OCI-LY1 (cell line): ENCODE results near the gene SELENOI.
"Not testable (repeated sequence)": the region's sequence is repeated elsewhere in the genome, so short reads cannot be mapped to it uniquely, and the experiment has no call there.

ENCODE experiments used
- H2AFZ ChIP-seq: fragments of 200-600 bp; sonication (generic), shearing (Covaris generic); 2 replicates; pipeline ENCODE4 v1.6.0; 2014; ENCODE audit warnings: antibody characterized with exemption, mild to moderate bottlenecking, low read length
- H3F3A ChIP-seq: fragments of 200-600 bp; sonication (generic), shearing (Covaris generic); 2 replicates; pipeline ENCODE4 v1.6.0; 2014; ENCODE audit warnings: mild to moderate bottlenecking, antibody characterized with exemption, low read length, moderate library complexity; ENCODE audit not compliant: insufficient read depth
- H3K27ac ChIP-seq: fragments of 200-600 bp; sonication (generic); 2 replicates; pipeline ENCODE4 v1.5.1; 2014; ENCODE audit warnings: low read length, mixed run types, mild to moderate bottlenecking, low read depth; ENCODE audit not compliant: poor library complexity, severe bottlenecking
- H3K27me3 ChIP-seq: fragments of 200-600 bp; sonication (generic); 2 replicates; pipeline ENCODE4 v1.6.0; 2014; ENCODE audit warnings: antibody characterized with exemption, mild to moderate bottlenecking, low read length, moderate library complexity; ENCODE audit not compliant: insufficient read depth
- H3K36me3 ChIP-seq: fragments of 200-600 bp; sonication (generic); 2 replicates; pipeline ENCODE4 v1.6.1; 2014; ENCODE audit warnings: mild to moderate bottlenecking, antibody characterized with exemption, low read length, moderate library complexity, mixed read lengths; ENCODE audit not compliant: insufficient read depth
- H3K4me1 ChIP-seq: fragments of 200-600 bp; sonication (generic); 2 replicates; pipeline ENCODE4 v1.5.1; 2014; ENCODE audit warnings: mild to moderate bottlenecking, low read length, moderate library complexity; ENCODE audit not compliant: insufficient read depth, severe bottlenecking
- H3K4me2 ChIP-seq: fragments of 200-600 bp; sonication (generic), shearing (Covaris generic); 2 replicates; pipeline ENCODE4 v1.6.1; 2014; ENCODE audit warnings: low read length
- H3K4me3 ChIP-seq: fragments of 200-600 bp; sonication (generic); 2 replicates; pipeline ENCODE4 v1.5.1; 2014; ENCODE audit warnings: low read length, low read depth, mild to moderate bottlenecking, mixed read lengths; ENCODE audit not compliant: poor library complexity, severe bottlenecking
- H3K79me2 ChIP-seq: fragments of 200-600 bp; shearing (Covaris generic); 2 replicates; pipeline ENCODE4 v1.6.1; 2016; ENCODE audit warnings: mixed run types, low read length, mixed read lengths; ENCODE audit not compliant: insufficient read depth
- H3K9ac ChIP-seq: fragments of 200-600 bp; sonication (generic), shearing (Covaris generic); 2 replicates; pipeline ENCODE4 v1.6.1; 2014; ENCODE audit warnings: mild to moderate bottlenecking, low read length, mixed read lengths
- H3K9me2 ChIP-seq: fragments of 200-600 bp; sonication (generic), shearing (Covaris generic); 2 replicates; pipeline ENCODE4 v1.6.1; 2014; ENCODE audit warnings: low read depth, mild to moderate bottlenecking, low read length, mixed read lengths
- H3K9me3 ChIP-seq: fragments of 200-600 bp; shearing (Covaris generic); 2 replicates; pipeline ENCODE4 v1.6.1; 2014; ENCODE audit warnings: low read length, mixed read lengths
- H4K20me1 ChIP-seq: fragments of 200-600 bp; sonication (generic), shearing (Covaris generic); 2 replicates; pipeline ENCODE4 v1.6.0; 2016; ENCODE audit warnings: mild to moderate bottlenecking, low read length; ENCODE audit not compliant: insufficient read depth
- EZH2 ChIP-seq: fragments of 200-600 bp; sonication (generic), shearing (Covaris generic); IDR thresholded peaks from 2 replicates; pipeline ENCODE4 v1.8.0; 2017; ENCODE audit warnings: borderline replicate concordance, mixed run types, mild to moderate bottlenecking, antibody characterized with exemption, low read length, moderate library complexity, mixed read lengths
- TF ChIP-seq, protein P1 (sequence below): fragments of 200-600 bp; sonication (generic), shearing (Covaris generic); IDR thresholded peaks from 2 replicates; pipeline ENCODE4 v1.5.1; 2017; ENCODE audit warnings: mild to moderate bottlenecking, antibody characterized with exemption, low read length, moderate library complexity, mixed read lengths

The SELENOI gene

GRCh38 chr2:26366957-26367356, 21.0 kb downstream of the SELENOI start:
- Histone ChIP-seq H3K4me2 (no peak overlapping the region), H3K9me3 (no peaks in the 10 kb centered on the region), H2AFZ (no peak overlapping the region), H3K27ac (no peak overlapping the region), H4K20me1 (no peaks in the 10 kb centered on the region), H3K9me2 (no peaks in the 10 kb centered on the region), H3K36me3 (peaks cover 51% of the 10 kb centered on the region), H3K27me3 (no peaks in the 10 kb centered on the region), H3K9ac (no peak overlapping the region), H3K79me2 (peaks cover 24% of the 10 kb centered on the region), H3F3A (no peaks in the 10 kb centered on the region), H3K4me1 (no peaks in the 10 kb centered on the region), H3K4me3 (no peak overlapping the region)
- TF ChIP-seq EZH2 = no peak
- TF ChIP-seq, protein P1, sequence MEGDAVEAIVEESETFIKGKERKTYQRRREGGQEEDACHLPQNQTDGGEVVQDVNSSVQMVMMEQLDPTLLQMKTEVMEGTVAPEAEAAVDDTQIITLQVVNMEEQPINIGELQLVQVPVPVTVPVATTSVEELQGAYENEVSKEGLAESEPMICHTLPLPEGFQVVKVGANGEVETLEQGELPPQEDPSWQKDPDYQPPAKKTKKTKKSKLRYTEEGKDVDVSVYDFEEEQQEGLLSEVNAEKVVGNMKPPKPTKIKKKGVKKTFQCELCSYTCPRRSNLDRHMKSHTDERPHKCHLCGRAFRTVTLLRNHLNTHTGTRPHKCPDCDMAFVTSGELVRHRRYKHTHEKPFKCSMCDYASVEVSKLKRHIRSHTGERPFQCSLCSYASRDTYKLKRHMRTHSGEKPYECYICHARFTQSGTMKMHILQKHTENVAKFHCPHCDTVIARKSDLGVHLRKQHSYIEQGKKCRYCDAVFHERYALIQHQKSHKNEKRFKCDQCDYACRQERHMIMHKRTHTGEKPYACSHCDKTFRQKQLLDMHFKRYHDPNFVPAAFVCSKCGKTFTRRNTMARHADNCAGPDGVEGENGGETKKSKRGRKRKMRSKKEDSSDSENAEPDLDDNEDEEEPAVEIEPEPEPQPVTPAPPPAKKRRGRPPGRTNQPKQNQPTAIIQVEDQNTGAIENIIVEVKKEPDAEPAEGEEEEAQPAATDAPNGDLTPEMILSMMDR = no peak

DNA sequence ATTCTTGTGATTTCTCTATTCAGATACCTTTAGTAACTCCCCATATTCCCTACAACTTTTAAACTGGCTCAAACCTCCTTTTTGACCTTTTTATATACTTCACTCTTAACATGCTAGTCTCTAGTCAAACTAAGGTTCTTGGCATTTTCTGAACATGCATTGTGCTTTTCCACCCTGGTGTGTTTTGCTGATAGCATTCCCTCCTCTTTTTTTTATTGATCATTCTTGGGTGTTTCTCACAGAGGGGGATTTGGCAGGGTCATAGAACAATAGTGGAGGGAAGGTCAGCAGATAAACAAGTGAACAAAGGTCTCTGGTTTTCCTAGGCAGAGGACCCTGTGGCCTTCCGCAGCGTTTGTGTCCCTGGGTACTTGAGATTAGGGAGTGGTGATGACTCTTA, 23.7 kb downstream of the SELENOI start:
- not testable (repeated sequence) for H3K27me3 ChIP-seq, H3F3A ChIP-seq, H3K9me3 ChIP-seq, H3K9ac ChIP-seq, H3K4me2 ChIP-seq, H3K9me2 ChIP-seq, H3K79me2 ChIP-seq, H2AFZ ChIP-seq, H4K20me1 ChIP-seq, H3K27ac ChIP-seq, H3K4me3 ChIP-seq, H3K4me1 ChIP-seq
- peaks cover 77% of the 10 kb centered on the region for H3K36me3 ChIP-seq

GRCh38 chr2:26370909-26371308, 25.0 kb downstream of the SELENOI start:
- not testable (repeated sequence) for H3K9ac ChIP-seq, H3K4me1 ChIP-seq, H3K27me3 ChIP-seq, H3F3A ChIP-seq, H3K79me2 ChIP-seq, H3K4me2 ChIP-seq, H3K9me2 ChIP-seq, H3K9me3 ChIP-seq, H3K4me3 ChIP-seq, H4K20me1 ChIP-seq, H3K27ac ChIP-seq, H2AFZ ChIP-seq
- H3K36me3 ChIP-seq = peaks cover 80% of the 10 kb centered on the region

GRCh38 chr2:26376799-26377198, 30.9 kb downstream of the SELENOI start:
- Histone ChIP-seq H3K79me2 (no peaks in the 10 kb centered on the region), H3K27me3 (no peaks in the 10 kb centered on the region), H2AFZ (no peak overlapping the region), H3K27ac (no peak overlapping the region), H4K20me1 (no peaks in the 10 kb centered on the region), H3K4me3 (no peak overlapping the region), H3K4me1 (no peaks in the 10 kb centered on the region), H3K9me2 (no peaks in the 10 kb centered on the region), H3K36me3 (peaks cover 84% of the 10 kb centered on the region), H3K4me2 (no peak overlapping the region), H3K9me3 (no peaks in the 10 kb centered on the region), H3K9ac (no peak overlapping the region), H3F3A (no peaks in the 10 kb centered on the region)
- TF ChIP-seq, protein P1 = no peak
- no peak for TF ChIP-seq EZH2
